ENCODE measurements around the gene CRYBG3. TPM values are rescaled to one million over a fixed set of nuclear protein-coding genes. Genes with fewer than 3 reads are reported as not detected.

Gene CRYBG3
- total RNA-seq, 4 donors from 2014 or later: 18.7 to 23.5 (median 21.1) TPM

GRCh38 chr3:97930018-97930417 is 108.2 kb downstream of the CRYBG3 start:
- no peak for DNase-seq (ENCODE audit: extremely low spot score)
- H3K27me3 ChIP-seq: no peaks in the 10 kb centered on the region
- H3K27ac ChIP-seq (replicated peaks in 1 of 4): no peak overlapping the region
- H3K9me3 ChIP-seq: no peaks in the 10 kb centered on the region
- no peak overlapping the region for H3K4me3 ChIP-seq
- H3K4me1 ChIP-seq: no peaks in the 10 kb centered on the region
- TF ChIP-seq POLR2AphosphoS5 (IDR thresholded peaks at IDR 0.05): no peak
- TF ChIP-seq POLR2A (IDR thresholded peaks at IDR 0.05; ENCODE audit: low read depth): no peak
- TF ChIP-seq, protein P1, sequence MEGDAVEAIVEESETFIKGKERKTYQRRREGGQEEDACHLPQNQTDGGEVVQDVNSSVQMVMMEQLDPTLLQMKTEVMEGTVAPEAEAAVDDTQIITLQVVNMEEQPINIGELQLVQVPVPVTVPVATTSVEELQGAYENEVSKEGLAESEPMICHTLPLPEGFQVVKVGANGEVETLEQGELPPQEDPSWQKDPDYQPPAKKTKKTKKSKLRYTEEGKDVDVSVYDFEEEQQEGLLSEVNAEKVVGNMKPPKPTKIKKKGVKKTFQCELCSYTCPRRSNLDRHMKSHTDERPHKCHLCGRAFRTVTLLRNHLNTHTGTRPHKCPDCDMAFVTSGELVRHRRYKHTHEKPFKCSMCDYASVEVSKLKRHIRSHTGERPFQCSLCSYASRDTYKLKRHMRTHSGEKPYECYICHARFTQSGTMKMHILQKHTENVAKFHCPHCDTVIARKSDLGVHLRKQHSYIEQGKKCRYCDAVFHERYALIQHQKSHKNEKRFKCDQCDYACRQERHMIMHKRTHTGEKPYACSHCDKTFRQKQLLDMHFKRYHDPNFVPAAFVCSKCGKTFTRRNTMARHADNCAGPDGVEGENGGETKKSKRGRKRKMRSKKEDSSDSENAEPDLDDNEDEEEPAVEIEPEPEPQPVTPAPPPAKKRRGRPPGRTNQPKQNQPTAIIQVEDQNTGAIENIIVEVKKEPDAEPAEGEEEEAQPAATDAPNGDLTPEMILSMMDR (IDR thresholded peaks at IDR 0.05): no peak
- no peak for TF ChIP-seq EP300 (IDR thresholded peaks at IDR 0.05)
- intact Hi-C loops (cut with DNase I): no loop called here
- peaks cover 0 to 61% (median 37%) of the 10 kb centered on the region in 4 donors for H3K36me3 ChIP-seq

- no peaks in the 10 kb centered on the region for H3K9me3 ChIP-seq
- H3K36me3 ChIP-seq: peaks cover 0 to 65% (median 42%) of the 10 kb centered on the region in 4 donors
- no peak for DNase-seq (ENCODE audit: extremely low spot score)
- H3K27me3 ChIP-seq: no peaks in the 10 kb centered on the region
- TF ChIP-seq POLR2A (IDR thresholded peaks at IDR 0.05; ENCODE audit: low read depth) (no peak), EP300 (IDR thresholded peaks at IDR 0.05) (no peak), POLR2AphosphoS5 (IDR thresholded peaks at IDR 0.05) (no peak)
- TF ChIP-seq, protein P1 (IDR thresholded peaks at IDR 0.05): no peak
- H3K4me1 ChIP-seq: no peaks in the 10 kb centered on the region
- no peak overlapping the region for H3K4me3 ChIP-seq
- intact Hi-C loops (cut with DNase I): no loop called here
- H3K27ac ChIP-seq (replicated peaks in 1 of 4): no peak overlapping the region
- 85% methylated on average over 2 of the region's 2 CpGs for WGBS
Observed at GRCh38 chr3:97931218-97931617, 109.4 kb downstream of the CRYBG3 start.

- no peak overlapping the region for H3K4me3 ChIP-seq
- no peaks in the 10 kb centered on the region for H3K9me3 ChIP-seq
- no peaks in the 10 kb centered on the region for H3K4me1 ChIP-seq
- no peak for TF ChIP-seq POLR2AphosphoS5 (IDR thresholded peaks at IDR 0.05)
- TF ChIP-seq EP300 (IDR thresholded peaks at IDR 0.05): no peak
- TF ChIP-seq POLR2A (IDR thresholded peaks at IDR 0.05; ENCODE audit: low read depth): no peak
- TF ChIP-seq, protein P1 (IDR thresholded peaks at IDR 0.05): no peak
- intact Hi-C loops (cut with DNase I): no loop called here
- no peaks in the 10 kb centered on the region for H3K27me3 ChIP-seq
- H3K27ac ChIP-seq (replicated peaks in 1 of 4): no peak overlapping the region
- 68% methylated on average over 4 of the region's 4 CpGs for WGBS
- DNase-seq (ENCODE audit: extremely low spot score): no peak
- H3K36me3 ChIP-seq: peaks cover 8 to 65% (median 47%) of the 10 kb centered on the region in 4 donors
Observed at GRCh38 chr3:97932387-97932801, 110.6 kb downstream of the CRYBG3 start.

DNA sequence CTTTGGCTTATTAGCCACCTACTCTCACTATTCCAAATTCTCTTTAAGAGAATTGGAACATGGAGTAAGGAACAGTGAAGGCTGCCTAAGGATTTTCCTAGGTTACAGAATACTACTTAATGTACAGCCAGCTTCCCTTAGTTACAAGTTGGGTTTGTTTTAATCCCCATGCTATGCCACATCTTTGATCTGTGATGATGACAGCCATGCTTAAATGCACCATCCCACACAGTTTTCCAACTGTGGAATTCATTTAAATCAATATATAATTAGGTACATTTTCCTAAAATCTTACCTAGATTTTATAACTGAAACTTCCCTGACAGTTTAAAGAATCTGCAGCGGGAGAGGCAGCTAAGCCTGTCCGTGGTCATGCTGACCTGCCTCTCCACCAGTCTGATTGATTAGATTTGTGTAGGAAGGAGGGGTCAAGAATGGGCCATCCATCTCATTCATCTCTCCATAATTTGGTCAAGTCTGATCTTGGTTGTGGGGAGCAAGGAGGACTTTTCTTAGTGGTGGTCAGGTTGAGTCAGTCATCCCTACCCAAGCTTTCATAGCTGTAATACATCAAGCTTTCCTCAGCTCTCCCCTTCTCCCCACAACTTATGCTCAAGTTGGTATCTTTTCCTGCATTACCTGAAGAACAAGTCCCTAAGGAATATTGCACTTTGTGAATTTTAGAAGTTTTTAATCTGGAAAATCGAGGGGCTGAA is 113.3 kb downstream of the CRYBG3 start:
- WGBS: 94% methylated on average over 3 of the region's 3 CpGs
- intact Hi-C loops (cut with DNase I): no loop called here
- H3K36me3 ChIP-seq: peaks cover 10 to 70% (median 57%) of the 10 kb centered on the region in 4 donors

More for the DNA sequence above, 113.3 kb downstream of the CRYBG3 start:
- TF ChIP-seq POLR2A (IDR thresholded peaks at IDR 0.05; ENCODE audit: low read depth) (no peak), POLR2AphosphoS5 (IDR thresholded peaks at IDR 0.05) (no peak), EP300 (IDR thresholded peaks at IDR 0.05) (no peak)
- TF ChIP-seq, protein P1 (IDR thresholded peaks at IDR 0.05): no peak
- Histone ChIP-seq H3K27me3 (no peaks in the 10 kb centered on the region), H3K9me3 (no peaks in the 10 kb centered on the region), H3K4me3 (no peak overlapping the region), H3K4me1 (no peaks in the 10 kb centered on the region), H3K27ac (replicated peaks in 1 of 4) (no peak overlapping the region)
- no peak for DNase-seq (ENCODE audit: extremely low spot score)
